Measurements from ENCODE around the gene LCAT.

LCAT gene

DNA sequence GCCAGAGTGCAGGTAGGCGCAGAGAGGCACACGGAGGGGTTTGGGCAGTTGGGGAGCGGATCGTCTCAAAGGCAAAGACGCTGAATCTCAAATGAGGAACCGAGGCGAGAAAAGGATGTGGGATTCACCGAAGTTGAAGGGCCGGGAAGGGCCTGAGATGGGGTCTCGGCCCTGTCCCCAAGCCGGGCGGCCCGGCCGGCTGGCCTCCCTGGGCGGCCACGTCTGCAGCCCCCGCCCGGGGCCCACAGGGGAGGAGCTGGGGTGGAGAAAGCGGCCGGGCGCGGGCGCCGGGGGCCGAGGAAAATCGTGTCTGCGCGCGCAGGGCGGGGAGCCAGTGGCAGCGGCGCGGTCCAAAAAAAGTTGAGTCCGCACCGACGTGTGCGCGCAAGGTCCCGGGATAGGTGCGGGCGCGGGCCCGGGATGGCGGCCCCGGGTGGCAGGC is 24.1 kb upstream of the LCAT start:
- peak; percentile 21 for DNase-seq (ENCODE audit: low read depth)

DNA sequence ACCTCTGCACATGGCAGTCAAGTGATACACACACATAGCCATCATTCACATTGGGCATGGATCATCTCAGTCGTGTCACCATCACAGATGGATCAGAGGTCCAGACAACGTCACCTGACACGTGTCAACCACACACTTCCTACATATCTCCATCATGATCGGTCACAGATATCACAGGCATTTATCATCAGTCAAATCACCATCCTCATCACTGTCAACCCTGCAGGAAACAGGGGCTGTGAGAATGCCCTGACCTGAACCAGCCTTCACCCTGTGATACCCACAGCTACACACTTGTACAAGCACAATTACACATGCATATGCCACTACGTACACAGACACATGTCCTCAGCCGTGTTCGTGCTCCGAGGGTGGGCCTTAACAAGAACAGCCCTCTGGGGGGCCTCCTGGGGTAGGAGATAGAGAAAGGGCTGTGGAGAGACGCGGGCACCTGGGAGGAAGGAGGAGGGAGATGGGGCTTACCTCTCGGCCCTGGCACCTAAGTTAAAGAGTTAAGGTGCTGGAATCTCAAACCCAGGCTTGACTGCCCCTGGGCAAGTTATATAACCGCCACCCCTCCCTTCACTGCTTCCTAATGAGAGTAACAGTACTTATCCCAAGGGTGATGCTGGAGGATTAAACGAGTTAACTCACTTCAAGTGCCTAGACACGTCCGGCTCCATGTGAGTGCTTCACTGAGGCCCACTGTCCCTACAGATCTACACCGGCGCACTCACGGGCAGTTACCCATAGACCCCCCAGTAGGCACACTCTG is 23.4 kb upstream of the LCAT start:
- peak overlapping the region; percentile 82 for H3K4me3 ChIP-seq (ENCODE audit: low read length)
- TF ChIP-seq, protein P1, sequence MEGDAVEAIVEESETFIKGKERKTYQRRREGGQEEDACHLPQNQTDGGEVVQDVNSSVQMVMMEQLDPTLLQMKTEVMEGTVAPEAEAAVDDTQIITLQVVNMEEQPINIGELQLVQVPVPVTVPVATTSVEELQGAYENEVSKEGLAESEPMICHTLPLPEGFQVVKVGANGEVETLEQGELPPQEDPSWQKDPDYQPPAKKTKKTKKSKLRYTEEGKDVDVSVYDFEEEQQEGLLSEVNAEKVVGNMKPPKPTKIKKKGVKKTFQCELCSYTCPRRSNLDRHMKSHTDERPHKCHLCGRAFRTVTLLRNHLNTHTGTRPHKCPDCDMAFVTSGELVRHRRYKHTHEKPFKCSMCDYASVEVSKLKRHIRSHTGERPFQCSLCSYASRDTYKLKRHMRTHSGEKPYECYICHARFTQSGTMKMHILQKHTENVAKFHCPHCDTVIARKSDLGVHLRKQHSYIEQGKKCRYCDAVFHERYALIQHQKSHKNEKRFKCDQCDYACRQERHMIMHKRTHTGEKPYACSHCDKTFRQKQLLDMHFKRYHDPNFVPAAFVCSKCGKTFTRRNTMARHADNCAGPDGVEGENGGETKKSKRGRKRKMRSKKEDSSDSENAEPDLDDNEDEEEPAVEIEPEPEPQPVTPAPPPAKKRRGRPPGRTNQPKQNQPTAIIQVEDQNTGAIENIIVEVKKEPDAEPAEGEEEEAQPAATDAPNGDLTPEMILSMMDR (IDR thresholded peaks at IDR 0.05; ENCODE audit: insufficient read depth, low read depth, low read length, missing control alignments): no peak
- DNase-seq (ENCODE audit: low read depth): peak; percentile 52

More for the DNA sequence above, 24.1 kb upstream of the LCAT start:
- peak overlapping the region; percentile 82 for H3K4me3 ChIP-seq (ENCODE audit: low read length)
- TF ChIP-seq, protein P1 (IDR thresholded peaks at IDR 0.05; ENCODE audit: insufficient read depth, low read depth, low read length, missing control alignments): no peak

DNA sequence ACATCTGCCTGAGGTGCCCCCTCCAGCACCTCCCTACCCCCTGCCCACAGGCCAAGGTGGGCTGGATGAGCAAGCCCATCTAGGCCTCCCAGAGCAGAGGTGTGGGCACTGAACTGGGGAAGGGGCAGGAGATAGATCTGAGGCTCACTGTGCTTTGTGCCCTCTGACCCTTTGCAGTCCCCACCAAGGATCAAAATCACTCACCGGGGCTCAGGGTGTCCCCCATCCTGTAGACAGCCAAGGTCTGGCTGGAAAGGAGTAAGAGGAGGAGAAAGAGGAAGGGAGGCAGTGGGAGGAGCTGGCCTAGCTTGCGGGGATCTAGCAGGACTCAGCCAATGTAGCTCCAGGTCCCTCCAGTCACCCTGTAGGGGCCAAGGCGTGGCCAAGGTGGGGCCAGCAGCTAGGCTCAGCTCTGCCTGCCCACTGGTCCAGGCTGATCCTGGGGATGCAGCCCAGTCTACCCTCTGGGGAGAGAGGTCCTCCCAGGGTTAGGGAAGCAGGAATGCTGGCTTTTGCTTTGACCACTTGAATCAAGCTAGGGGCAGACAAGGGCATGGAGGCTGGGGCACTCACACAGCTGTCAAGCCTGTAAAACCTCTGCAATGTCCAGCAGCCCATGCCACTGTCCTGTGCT is 22.7 kb upstream of the LCAT start:
- H3K4me3 ChIP-seq (ENCODE audit: low read length): peak overlapping the region; percentile 82
- TF ChIP-seq, protein P1 (IDR thresholded peaks at IDR 0.05; ENCODE audit: insufficient read depth, low read depth, low read length, missing control alignments): no peak

DNA sequence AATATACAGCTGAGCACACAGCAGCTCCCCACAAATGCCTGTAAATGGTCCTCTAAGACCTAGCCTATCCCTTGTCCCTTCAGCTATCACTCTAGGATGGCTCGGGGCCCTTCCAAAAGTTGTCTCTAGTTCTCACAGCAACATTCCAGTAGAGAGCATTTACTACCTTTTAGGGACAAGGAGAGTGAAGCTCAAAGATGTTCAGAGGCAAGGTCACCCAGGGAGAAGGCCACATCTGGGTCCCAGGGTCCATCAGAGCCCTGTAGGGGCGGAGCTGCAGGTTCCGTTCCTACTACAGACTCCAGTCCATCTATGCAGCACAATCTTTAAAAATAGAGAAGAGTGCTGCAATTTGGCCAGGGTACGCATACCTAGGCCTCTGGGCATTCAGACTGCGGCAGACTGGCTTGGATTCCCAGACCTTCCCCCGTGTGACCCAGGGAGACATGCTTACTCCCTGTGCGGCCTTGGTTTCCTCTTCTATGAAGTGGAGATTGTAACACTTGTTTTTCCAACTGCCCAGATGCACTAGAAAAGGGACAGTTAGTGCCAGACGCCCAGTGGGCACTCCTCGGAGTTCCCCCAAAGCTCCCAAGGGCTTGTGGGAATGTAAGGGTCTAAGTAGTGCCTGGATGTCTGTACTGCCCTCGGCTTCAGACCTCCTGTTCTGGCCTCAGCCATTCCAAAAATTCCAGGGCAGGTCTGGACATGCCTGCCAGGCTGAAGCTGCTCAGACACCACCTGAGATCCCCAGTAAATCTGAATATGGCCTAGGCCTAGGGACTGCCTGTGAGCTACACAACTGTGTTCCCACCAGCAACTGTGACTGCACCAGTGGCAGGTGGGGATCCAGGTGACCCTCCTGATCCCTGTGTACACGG is 22.0 kb upstream of the LCAT start:
- peak overlapping the region; percentile 82 for H3K4me3 ChIP-seq (ENCODE audit: low read length)

More for the DNA sequence above, 22.7 kb upstream of the LCAT start:
- DNase-seq (ENCODE audit: low read depth): peak; percentile 58

DNA sequence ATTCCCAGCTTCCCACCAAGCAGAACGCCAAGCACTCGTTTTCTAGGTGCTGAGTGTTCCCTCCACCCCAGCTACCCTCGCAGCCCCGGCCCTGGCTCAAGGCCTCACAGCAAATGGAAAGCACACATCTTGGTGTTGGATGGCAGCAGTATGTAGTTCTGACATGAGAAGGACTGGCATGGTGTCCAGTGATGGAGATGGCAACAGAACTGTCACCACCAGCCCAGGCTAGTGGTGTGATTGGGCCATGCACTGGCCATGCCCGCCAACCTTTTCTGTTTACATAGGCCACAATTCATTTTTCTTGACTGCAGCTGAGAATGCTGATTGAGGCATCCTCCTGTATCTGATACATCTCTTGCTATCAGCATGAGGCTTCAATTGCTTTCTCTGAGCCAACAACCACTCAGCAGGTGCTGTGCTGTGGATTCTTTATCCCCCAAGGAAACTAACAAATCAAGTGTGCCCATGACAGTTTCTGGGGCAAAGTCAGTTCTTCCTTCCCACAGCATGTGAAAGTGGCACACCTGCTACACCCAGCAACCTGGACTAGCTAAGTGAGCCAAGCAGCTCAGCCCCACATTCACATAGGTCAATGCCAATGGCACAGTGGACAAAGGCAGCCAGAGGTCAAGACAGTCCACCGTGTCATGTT is 20.7 kb upstream of the LCAT start:
- no peak overlapping the region for H3K4me3 ChIP-seq (ENCODE audit: low read length)
- no peak for DNase-seq (ENCODE audit: low read depth)
- TF ChIP-seq, protein P1 (IDR thresholded peaks at IDR 0.05; ENCODE audit: insufficient read depth, low read depth, low read length, missing control alignments): no peak

More for the DNA sequence above, 22.0 kb upstream of the LCAT start:
- DNase-seq (ENCODE audit: low read depth): peak; percentile 72
- TF ChIP-seq, protein P1 (IDR thresholded peaks at IDR 0.05; ENCODE audit: insufficient read depth, low read depth, low read length, missing control alignments): no peak

DNA sequence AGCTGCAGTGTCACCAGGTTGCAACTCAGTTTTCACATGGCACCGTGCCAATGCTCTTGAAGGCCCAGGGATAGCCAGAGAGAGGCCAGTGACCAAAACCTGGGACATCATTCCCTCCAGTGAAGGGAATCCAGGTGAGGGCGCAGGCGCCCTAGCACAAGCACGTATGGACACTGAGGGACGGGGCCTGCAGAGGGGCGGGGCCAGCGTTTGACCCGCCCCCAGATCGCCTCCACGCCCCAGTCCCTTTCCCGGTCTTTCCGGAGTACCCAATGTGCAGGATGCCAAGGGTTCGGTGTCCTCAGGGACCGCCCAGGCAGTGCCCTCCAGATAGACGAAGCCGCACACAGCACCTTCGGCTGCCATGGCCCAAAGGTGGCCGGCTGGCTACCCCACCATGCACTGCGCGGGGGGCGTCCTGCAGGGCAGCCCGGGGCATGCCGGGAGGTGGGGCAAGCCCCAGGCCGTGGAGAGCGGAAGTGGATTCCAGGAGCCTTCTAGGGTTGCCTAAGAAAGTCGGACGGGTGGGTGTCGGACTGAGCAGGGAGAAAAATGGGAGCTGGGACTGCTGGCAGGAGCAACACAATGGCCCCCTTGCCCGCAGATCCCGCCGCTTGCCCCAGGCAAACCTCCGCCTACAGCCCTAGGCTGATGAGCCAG is 19.9 kb upstream of the LCAT start:
- DNase-seq (ENCODE audit: low read depth): no peak
- TF ChIP-seq, protein P1 (IDR thresholded peaks at IDR 0.05; ENCODE audit: insufficient read depth, low read depth, low read length, missing control alignments): no peak
- no peak overlapping the region for H3K4me3 ChIP-seq (ENCODE audit: low read length)

All from epithelial cell of esophagus (primary cell).